ENCODE measurements around the gene GSTM3.
"Not testable (repeated sequence)": the region's sequence is repeated elsewhere in the genome, so short reads cannot be mapped to it uniquely, and the experiment has no call there.

GSTM3 gene

DNA sequence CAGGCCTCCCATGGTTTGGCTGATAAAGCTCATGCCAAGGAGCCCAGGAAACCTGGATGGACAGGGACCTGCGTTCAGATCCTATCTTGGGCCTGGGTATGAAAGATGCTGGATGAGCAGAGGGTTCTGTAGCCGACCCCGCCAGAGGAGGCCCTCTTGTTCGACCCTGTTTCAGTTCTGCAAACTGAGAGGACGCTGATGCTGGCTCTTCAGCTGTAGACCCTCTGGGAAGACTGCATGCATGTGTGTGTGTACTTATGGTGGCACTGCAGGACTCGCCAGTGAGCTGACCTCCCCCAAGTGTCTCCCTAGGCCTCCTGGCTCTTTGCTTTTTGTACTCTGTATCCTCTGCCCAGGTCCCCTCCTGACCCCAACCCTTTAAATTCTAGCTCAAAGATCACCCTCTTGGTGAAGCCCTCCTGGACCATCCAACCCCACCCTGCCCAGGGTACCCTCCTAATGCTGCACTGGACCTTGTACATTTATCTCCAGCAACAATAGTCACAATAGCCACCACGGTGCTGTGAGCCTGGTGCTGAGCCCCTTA is 21.3 kb upstream of the GSTM3 start:
- no peak for DNase-seq (ENCODE audit: low read depth)

GRCh38 chr1:109761227-109762038 is 20.6 kb upstream of the GSTM3 start:
- DNase-seq (ENCODE audit: low read depth): no peak

- DNase-seq (ENCODE audit: low read depth): no peak
These were observed 19.9 kb upstream of the GSTM3 start for GRCh38 chr1:109760581-109761226.

DNA sequence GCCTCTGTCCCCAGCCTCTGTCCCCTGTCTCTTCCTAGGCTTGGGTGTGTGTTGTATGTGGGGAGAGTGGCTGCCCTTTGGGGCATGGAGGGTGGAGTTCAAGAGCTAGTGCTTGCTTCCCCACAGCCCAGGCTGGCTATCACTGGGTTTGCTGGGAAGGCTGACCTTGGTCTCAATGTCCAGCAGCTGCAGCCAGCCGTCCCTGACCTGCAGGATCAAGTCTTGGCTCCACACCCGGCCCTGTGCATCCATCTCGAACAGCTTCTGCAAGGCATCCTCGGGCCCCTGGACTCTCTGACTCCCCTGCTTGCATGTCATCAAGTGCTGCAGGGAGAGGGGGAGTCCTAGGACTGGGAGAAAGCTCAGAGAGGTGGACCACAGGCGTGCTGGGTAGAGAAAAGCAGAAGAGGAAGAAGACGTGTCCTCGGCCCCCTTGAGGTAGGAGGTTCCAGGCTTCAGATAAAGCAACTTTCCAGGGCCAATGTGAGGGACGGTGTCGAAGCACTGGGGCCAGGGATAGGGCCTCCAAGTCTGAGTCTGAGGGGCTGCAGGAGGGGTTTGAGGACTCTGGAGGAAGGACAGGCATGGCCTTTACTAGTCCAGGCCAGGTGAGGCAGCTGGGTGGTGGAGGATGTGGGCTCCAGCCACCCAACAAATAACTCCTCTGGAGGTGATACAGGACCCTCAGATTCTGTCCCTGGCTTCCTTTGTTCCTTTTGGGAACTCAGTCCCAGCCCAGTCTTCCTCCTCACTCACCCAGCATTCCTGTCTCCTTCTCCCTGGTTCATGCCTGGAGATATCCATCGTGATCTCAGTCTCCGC is 18.9 kb upstream of the GSTM3 start:
- DNase-seq (ENCODE audit: low read depth): no peak

DNA sequence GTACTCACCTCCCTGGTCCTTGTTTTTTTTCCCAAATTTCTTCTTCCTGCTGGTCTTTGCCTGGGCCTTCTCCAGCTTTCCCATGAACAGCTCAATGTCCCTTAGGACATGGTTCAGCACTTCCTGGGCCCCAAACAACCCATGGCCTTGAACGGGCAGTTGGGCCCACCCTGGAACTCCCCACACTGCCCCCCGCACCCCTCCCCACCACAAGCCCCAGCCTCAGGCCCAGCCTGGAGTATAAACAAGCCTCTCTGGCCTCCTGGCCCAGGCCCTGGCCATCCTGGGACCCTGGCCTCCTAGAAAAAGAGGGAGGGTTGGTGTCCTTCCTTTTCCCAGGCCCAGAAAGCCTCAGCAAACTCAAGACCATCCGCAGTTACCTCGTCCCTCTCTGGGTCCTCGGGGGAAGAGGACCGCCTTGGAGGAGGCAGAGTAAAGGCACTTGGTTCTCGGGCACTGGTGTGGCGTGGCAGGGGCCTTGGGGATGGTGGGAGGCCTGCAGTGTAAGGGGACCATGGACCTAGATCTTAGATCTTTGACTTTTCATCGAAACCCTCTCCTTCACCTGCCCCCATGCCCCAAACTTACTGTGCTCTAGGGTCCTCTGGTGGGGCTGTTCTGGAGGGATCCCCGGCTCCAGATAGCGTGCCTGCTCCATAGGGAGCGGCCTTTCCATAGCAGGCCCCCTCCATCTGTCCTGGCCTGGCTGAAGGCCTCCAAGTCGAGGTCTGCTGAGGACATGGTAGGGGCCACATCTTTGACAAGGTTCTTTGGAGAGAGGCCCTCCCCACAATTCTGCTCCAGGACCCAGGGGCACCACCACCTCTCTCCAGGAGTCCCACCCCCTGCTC is 17.3 kb upstream of the GSTM3 start:
- no peak for DNase-seq (ENCODE audit: low read depth)

- DNase-seq (ENCODE audit: low read depth): no peak
These were observed 16.1 kb upstream of the GSTM3 start for GRCh38 chr1:109756848-109757521.

DNA sequence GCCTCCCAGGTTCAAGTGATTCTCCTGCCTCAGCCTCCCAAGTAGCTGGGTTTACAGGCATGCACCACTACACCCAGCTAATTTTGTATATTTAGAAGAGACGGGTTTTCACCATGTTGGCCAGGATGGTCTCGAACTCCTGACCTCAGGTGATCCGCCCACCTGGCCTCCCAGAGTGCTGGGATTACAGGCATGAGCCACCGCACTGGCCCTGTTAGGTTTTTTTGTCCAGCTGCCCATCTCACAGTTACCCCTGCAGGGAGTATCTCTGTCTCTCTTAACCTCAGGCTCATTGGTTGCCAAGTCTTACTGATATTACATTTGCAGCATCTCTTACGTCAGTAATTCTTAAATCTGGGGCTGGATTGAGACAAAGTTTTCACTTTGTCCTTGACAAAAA is 15.5 kb upstream of the GSTM3 start:
- not testable (repeated sequence) for DNase-seq (ENCODE audit: low read depth)

- no peak for DNase-seq (ENCODE audit: low read depth)
These were observed 13.9 kb upstream of the GSTM3 start for GRCh38 chr1:109754738-109755137.

DNA sequence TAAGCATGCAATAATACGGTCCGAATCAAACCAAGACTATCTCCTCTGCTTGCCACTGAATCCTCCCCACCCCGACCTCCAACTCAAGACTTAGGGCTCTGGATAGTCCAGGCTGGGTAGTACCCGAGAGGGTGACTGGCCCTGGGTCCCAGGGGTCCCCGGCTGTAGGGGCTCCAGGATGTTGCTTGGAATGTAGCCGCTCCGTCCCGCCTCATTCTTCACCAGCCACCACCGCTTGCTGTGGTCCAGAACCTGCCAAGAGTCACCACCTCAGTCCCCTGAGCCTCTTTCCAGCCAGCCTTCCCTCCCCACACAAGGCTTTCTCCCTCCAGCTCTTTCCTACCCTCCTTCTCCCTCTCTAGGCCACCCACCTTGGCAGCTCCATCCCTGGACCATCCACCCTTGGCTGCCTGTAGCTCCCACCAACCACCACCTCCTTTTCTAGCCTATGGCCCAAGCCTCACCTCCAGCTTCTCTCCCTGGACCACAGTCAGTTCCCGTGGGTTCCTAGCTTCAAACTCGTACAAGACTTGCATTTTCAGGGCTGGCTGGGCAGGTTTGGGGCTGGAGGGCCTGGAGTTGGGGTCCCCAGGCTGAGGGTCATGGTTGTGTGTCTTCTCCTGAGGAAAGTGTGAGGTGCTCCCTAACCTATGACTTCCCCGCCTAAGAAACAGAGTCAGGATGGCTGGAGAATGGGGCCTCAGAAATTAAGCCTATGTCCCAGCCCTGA is 10.9 kb upstream of the GSTM3 start:
- DNase-seq (ENCODE audit: low read depth): no peak

GRCh38 chr1:109750920-109751319 is 10.1 kb upstream of the GSTM3 start:
- DNase-seq (ENCODE audit: low read depth): no peak

- DNase-seq (ENCODE audit: low read depth): no peak
These were observed 9.5 kb upstream of the GSTM3 start for GRCh38 chr1:109750241-109750882.

DNA sequence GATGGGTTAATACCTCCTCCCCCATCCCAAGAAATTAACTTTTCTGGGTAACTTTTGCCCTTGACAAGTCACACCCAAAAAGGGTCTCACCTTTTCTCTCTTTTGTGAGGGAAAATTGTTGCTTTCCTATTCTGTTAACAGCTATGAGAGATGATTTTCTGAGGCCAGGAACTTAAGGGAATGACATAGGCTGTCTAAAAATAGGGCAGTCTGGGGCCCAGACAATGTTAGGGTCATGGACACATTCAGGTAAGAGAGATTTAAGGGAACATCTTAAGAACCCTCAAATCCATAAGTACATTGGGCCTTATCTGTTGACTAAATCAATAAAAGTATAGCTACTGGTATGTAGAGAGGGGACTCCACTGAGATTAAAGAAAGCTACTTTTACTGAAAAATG is 8.4 kb upstream of the GSTM3 start:
- no peak for DNase-seq (ENCODE audit: low read depth)

DNA sequence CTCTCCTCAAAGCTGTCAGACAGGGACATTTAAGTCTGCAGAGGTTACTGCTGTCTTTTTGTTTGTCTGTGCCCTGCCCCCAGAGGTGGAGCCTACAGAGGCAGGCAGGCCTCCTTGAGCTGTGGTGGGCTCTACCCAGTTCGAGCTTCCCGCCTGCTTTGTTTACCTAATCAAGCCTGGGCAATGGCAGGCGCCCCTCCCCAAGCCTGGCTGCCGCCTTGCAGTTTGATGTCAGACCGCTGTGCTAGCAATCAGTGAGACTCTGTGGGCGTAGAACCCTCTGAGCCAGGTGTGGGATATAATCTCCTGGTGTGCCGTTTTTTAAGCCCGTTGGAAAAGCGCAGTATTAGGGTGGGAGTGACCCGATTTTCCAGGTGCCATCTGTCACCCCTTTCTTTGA is 7.5 kb upstream of the GSTM3 start:
- DNase-seq (ENCODE audit: low read depth): not testable (repeated sequence)

- no peak for DNase-seq (ENCODE audit: low read depth)
These were observed 862 bp downstream of the GSTM3 start for GRCh38 chr1:109739738-109740614.

DNA sequence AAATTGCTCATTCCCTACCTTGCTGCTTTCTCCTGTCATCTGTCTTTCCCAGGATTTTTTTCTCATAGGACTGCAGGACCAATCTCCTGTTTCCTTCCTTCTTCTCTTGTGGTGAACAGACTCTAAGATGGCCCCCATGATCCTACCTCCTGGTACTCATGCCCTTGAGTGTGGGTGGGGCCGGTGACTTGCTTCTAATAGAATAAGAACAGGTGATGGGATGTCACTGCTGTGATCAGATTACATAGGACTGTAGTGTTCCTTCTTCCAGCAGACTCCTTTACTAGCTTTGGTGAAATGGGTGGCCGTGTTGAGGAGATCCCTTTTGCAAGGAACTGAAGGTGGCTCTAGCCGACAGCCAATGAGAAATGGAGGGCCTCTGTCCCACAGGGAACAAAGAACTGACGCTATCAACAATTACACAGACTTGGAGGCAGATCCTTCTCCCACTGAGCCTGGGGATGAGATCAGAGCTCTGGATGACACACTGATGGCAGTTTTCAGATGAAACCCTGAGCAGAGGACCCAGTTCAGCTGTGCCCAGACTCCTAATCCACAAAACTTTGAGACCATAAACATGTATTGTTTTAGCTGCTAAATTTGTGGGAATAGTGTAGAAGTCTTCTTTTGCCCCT is 7.5 kb downstream of the GSTM3 start:
- no peak for DNase-seq (ENCODE audit: low read depth)

GRCh38 chr1:109732390-109732881 is 8.4 kb downstream of the GSTM3 start:
- DNase-seq (ENCODE audit: low read depth): no peak

DNA sequence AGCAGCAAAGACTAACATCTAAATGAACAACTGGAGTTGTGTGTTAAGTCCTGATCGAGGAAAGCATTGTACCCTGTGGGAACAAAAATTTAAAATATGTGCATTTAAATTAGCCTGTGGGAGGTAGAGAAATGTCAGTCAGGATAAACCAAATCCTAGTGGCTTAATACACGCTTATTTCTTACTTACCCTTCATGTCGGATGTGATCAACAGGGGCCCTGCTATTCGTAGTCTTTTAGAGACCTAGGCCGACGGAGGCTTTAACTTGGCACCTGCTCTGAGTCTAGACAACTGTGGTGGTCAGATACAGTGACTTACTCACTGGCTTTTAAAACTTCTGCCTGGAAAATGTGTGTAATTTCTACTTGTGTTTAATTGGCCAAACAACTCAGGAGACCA is 10.2 kb downstream of the GSTM3 start:
- no peak for DNase-seq (ENCODE audit: low read depth)

DNA sequence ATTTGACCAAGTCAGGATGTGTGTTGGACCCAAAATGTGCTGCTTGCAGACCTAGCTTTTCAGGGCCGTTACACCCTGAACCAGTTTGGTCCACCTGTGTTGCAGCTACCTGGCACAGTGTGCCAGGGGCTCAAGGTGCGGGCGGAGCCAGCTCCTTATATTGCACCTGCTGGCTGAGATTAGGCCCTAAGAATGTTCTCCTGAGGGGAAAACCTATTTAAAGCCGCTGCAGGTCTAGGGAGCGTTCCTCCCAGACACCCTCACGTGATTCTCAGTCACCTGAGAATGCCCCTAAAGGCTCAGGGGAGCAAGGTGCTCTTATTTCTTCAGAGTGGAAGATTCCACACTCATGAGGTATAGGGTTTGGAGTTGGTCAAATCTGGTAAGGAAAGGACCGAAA is 12.0 kb downstream of the GSTM3 start:
- DNase-seq (ENCODE audit: low read depth): no peak
